Measurements from ENCODE around the gene GPC3. TPM values are rescaled to one million over a fixed set of nuclear protein-coding genes. Genes with fewer than 3 reads are reported as not detected.

Gene GPC3
- total and polyA plus RNA-seq, 7 donors: 0.43 to 2.3 (median 1.4) TPM

DNA sequence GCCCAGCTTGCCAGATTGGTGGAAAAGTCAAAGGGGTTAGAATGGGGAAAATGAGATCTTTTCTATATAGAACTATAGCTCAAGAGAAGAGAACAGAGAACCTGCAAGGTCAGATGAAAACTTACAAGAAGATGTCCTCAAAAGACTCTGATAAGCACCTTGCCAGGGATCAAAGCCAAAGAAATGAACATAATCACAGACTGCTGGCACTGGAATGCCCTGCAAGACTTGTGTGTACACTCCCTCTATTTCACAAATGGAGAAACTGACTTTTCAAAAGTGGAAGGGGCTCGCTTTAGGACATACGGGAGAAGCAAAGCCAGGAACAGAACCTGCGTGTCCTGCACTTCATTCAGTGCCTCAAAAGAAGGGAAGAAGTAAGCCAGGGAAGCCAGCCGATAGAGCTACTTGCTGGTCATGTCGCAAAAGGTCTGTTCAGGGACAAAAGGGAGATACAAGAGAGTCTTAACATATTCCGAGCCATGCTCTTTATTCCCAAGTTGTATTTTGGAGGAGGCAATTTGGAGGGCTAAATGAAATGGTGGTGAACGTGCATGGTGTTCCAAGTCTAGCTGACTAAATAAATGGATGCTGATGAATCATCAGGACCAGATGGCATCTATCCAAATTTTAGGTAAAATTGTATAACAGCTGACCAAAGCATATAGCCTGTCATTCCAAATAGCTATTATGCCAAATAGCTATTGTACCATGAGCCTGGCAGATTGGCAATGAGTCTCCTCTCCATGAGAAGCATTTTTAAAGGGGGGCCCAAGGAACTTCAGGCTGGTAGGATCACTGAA, 394.5 kb downstream of the GPC3 start:
- no peak for ATAC-seq
- H3K4me1 ChIP-seq: no peaks in the 10 kb centered on the region
- no peak for DNase-seq
- TF ChIP-seq, protein P1, sequence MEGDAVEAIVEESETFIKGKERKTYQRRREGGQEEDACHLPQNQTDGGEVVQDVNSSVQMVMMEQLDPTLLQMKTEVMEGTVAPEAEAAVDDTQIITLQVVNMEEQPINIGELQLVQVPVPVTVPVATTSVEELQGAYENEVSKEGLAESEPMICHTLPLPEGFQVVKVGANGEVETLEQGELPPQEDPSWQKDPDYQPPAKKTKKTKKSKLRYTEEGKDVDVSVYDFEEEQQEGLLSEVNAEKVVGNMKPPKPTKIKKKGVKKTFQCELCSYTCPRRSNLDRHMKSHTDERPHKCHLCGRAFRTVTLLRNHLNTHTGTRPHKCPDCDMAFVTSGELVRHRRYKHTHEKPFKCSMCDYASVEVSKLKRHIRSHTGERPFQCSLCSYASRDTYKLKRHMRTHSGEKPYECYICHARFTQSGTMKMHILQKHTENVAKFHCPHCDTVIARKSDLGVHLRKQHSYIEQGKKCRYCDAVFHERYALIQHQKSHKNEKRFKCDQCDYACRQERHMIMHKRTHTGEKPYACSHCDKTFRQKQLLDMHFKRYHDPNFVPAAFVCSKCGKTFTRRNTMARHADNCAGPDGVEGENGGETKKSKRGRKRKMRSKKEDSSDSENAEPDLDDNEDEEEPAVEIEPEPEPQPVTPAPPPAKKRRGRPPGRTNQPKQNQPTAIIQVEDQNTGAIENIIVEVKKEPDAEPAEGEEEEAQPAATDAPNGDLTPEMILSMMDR (IDR thresholded peaks at IDR 0.05): no peak
- no peaks in the 10 kb centered on the region for H3K9me3 ChIP-seq
- 80 to 89% (median 88%) methylated on average over 7 of the region's 7 CpGs for WGBS, 3 donors
- H3K27me3 ChIP-seq (ENCODE audit: insufficient read depth in 3 of 3, low read length in 2 of 3): no peaks in the 10 kb centered on the region
- H3K36me3 ChIP-seq (ENCODE audit: insufficient read depth in 1 of 2, low read depth in 1 of 2): no peaks in the 10 kb centered on the region
- no peak overlapping the region for H3K27ac ChIP-seq
- intact Hi-C loops (cut with DNase I): no loop called here
- H3K4me3 ChIP-seq: no peak overlapping the region

DNA sequence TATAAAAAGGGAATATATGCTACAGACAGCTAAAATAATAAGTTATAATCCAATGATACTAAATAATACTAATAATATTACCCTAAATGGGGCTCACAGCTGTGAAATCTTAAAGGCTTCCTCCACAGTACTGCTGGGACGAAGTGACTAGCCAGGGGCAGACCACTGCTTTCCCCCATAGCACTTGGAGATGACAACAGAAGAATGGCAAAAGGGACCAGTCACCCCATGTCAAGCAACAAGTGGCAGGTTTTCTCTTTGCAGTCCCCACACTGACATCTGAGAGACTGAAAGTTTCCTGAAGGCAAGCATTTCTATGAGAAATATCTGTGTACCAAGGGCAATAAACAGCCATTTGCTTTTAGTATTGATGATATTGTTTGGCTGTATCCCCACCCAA, 396.6 kb downstream of the GPC3 start:
- intact Hi-C loops (cut with DNase I): no loop called here
- no peaks in the 10 kb centered on the region for H3K4me1 ChIP-seq
- TF ChIP-seq, protein P1 (IDR thresholded peaks at IDR 0.05): no peak
- ATAC-seq: no peak
- no peak for DNase-seq
- WGBS, 3 donors: 50 to 92% (median 90%) methylated on average over 1 of the region's 1 CpG
- no peaks in the 10 kb centered on the region for H3K9me3 ChIP-seq
- H3K27me3 ChIP-seq (ENCODE audit: insufficient read depth in 3 of 3, low read length in 2 of 3): no peaks in the 10 kb centered on the region
- no peaks in the 10 kb centered on the region for H3K36me3 ChIP-seq (ENCODE audit: insufficient read depth in 1 of 2, low read depth in 1 of 2)
- H3K27ac ChIP-seq: no peak overlapping the region
- H3K4me3 ChIP-seq: no peak overlapping the region

DNA sequence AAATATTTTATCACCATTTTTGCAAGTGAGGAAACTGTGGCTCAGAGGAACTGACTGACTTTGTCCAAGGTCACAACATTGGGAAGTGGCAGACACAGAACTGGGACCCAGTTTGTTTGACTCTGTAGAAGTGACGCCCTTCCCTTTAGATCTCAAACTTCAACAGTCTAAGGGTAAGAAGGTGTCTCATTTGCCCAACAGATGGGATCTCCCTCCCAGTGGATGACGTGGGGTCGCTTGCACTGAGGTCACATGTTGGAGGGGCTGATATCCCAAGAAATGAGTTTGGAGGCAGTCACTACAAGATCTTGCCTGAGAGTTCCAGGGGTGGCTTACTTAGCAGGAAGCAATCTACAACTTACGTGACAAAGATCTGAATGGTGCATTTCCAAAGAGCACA, 397.6 kb downstream of the GPC3 start:
- H3K27me3 ChIP-seq (ENCODE audit: insufficient read depth in 3 of 3, low read length in 2 of 3): no peaks in the 10 kb centered on the region
- DNase-seq: no peak
- no peaks in the 10 kb centered on the region for H3K36me3 ChIP-seq (ENCODE audit: insufficient read depth in 1 of 2, low read depth in 1 of 2)
- no peaks in the 10 kb centered on the region for H3K4me1 ChIP-seq
- intact Hi-C loops (cut with DNase I): no loop called here
- WGBS, 3 donors: 60 to 94% (median 89%) methylated on average over 4 of the region's 4 CpGs
- no peak overlapping the region for H3K27ac ChIP-seq
- no peak overlapping the region for H3K4me3 ChIP-seq
- no peaks in the 10 kb centered on the region for H3K9me3 ChIP-seq
- TF ChIP-seq, protein P1 (IDR thresholded peaks at IDR 0.05): no peak
- ATAC-seq: no peak

DNA sequence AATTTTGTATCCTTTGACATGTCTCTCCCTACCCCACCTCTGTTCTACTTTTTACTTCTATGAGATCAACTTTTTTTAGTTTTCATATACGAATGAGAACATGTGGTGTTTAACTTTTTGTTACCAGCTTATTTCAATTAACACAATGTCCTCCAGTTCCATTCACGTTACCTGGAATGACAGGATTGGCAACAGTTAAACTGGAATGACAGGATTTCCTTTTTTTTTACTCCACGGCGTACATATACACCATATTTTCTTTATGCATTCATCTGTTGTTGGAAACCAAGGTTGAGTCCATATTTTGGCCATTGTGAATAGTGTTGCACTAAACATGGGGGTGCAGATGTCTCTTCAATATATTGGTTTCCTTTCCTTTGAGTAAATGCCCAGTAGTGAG, 398.3 kb downstream of the GPC3 start:
- Histone ChIP-seq H3K27me3 (ENCODE audit: insufficient read depth in 3 of 3, low read length in 2 of 3) (peaks cover 0 to 4% (median 0%) of the 10 kb centered on the region in 3 donors), H3K36me3 (ENCODE audit: insufficient read depth in 1 of 2, low read depth in 1 of 2) (no peaks in the 10 kb centered on the region), H3K9me3 (no peaks in the 10 kb centered on the region), H3K27ac (no peak overlapping the region), H3K4me1 (no peaks in the 10 kb centered on the region), H3K4me3 (no peak overlapping the region)
- intact Hi-C loops (cut with DNase I): no loop called here
- ATAC-seq (no peak), DNase-seq (no peak)
- WGBS, 3 donors: 70 to 92% (median 84%) methylated on average over 4 of the region's 4 CpGs
- TF ChIP-seq, protein P1 (IDR thresholded peaks at IDR 0.05): no peak

DNA sequence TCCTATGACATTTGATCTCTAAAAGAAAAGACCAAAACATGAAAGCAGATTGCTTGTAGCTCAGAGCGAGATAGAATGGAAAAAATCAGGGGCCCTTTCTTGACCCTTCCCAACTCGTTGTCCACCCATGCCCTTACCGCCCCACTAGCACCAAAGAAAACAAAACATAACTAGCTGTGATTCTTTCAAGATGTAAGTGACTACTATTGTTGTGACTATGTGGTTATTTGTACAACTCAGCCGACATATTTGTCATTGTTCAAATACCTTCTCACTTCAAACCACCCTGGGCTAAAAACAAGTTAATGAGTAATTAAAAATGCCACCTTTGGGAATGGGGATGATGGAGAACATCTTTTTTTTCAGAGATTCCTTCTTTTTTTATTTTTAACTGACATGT, 399.0 kb downstream of the GPC3 start:
- Histone ChIP-seq H3K36me3 (ENCODE audit: insufficient read depth in 1 of 2, low read depth in 1 of 2) (no peaks in the 10 kb centered on the region), H3K27ac (no peak overlapping the region), H3K9me3 (no peaks in the 10 kb centered on the region), H3K4me1 (no peaks in the 10 kb centered on the region), H3K4me3 (no peak overlapping the region), H3K27me3 (ENCODE audit: insufficient read depth in 3 of 3, low read length in 2 of 3) (peaks cover 0 to 4% (median 0%) of the 10 kb centered on the region in 3 donors)
- ATAC-seq (no peak), DNase-seq (no peak)
- 75 to 97% (median 92%) methylated on average over 4 of the region's 4 CpGs for WGBS, 3 donors
- TF ChIP-seq, protein P1 (IDR thresholded peaks at IDR 0.05): no peak
- intact Hi-C loops (cut with DNase I): no loop called here
